H9 (cell line): ENCODE results near the gene RDH13. TPM values are rescaled to one million over a fixed set of nuclear protein-coding genes. Genes with fewer than 3 reads are reported as not detected.
"Not testable (repeated sequence)": the region's sequence is repeated elsewhere in the genome, so short reads cannot be mapped to it uniquely, and the experiment has no call there.

ENCODE experiments used
- DNase-seq: peaks from one replicate; pipeline ENCODE4 v3.0.0-alpha.2; 2017
- H2AFZ ChIP-seq: one replicate; pipeline ENCODE4 v1.6.1; 2013; ENCODE audit warnings: mild to moderate bottlenecking, low read length, control low read depth, moderate library complexity
- H2AK5ac ChIP-seq: 2 replicates; pipeline ENCODE4 v1.6.1; 2013; ENCODE audit warnings: low read length, control low read depth, mixed read lengths; ENCODE audit not compliant: insufficient read length
- H2BK120ac ChIP-seq: one replicate; pipeline ENCODE4 v1.6.1; 2013; ENCODE audit warnings: low read depth, mild to moderate bottlenecking, low read length, control low read depth, inconsistent platforms; ENCODE audit not compliant: poor library complexity, severe bottlenecking
- H2BK12ac ChIP-seq: 2 replicates; pipeline ENCODE4 v1.6.1; 2013; ENCODE audit warnings: low read length, control low read depth, mixed read lengths, low read depth; ENCODE audit not compliant: insufficient read length
- H2BK15ac ChIP-seq: 2 replicates; pipeline ENCODE4 v1.6.1; 2013; ENCODE audit warnings: low read depth, low read length, control low read depth
- H2BK20ac ChIP-seq: one replicate; pipeline ENCODE4 v1.6.1; 2013; ENCODE audit warnings: low read depth, mild to moderate bottlenecking, low read length, control low read depth, inconsistent platforms; ENCODE audit not compliant: poor library complexity, severe bottlenecking
- H2BK5ac ChIP-seq: 2 replicates; pipeline ENCODE4 v1.6.1; 2013; ENCODE audit warnings: low read length, control low read depth, mixed read lengths; ENCODE audit not compliant: insufficient read length
- H3K14ac ChIP-seq: 2 replicates; pipeline ENCODE4 v1.6.1; 2013; ENCODE audit warnings: low read length, control low read depth; ENCODE audit not compliant: insufficient read depth
- H3K18ac ChIP-seq: 2 replicates; pipeline ENCODE4 v1.6.1; 2013; ENCODE audit warnings: low read depth, mild to moderate bottlenecking, mixed read lengths, low read length, control low read depth; ENCODE audit not compliant: insufficient read length
- H3K23ac ChIP-seq: 2 replicates; pipeline ENCODE4 v1.6.1; 2013; ENCODE audit warnings: low read length, control low read depth, mixed read lengths, low read depth; ENCODE audit not compliant: insufficient read length
- H3K23me2 ChIP-seq: 2 replicates; pipeline ENCODE4 v1.6.1; 2013; ENCODE audit warnings: low read depth, mild to moderate bottlenecking, mixed read lengths, low read length, control low read depth; ENCODE audit not compliant: insufficient read length, poor library complexity, severe bottlenecking
- H3K27ac ChIP-seq: 2 replicates; pipeline ENCODE4 v1.5.1; 2013; ENCODE audit warnings: low read length, control low read depth, mixed read lengths, low read depth; ENCODE audit not compliant: insufficient read length
- H3K27me3 ChIP-seq: 2 replicates; pipeline ENCODE4 v1.6.1; 2013; ENCODE audit warnings: low read length, control low read depth, inconsistent platforms; ENCODE audit not compliant: insufficient read depth
- H3K4ac ChIP-seq: 2 replicates; pipeline ENCODE4 v1.6.1; 2013; ENCODE audit warnings: low read depth, mild to moderate bottlenecking, control low read depth, inconsistent platforms, low read length, moderate library complexity
- H3K4me1 ChIP-seq: 2 replicates; pipeline ENCODE4 v1.6.1; 2013; ENCODE audit warnings: low read length, control low read depth, inconsistent platforms; ENCODE audit not compliant: insufficient read depth
- H3K4me2 ChIP-seq: 2 replicates; pipeline ENCODE4 v1.6.1; 2013; ENCODE audit warnings: low read length, control low read depth, mixed read lengths; ENCODE audit not compliant: insufficient read length, insufficient read depth
- H3K56ac ChIP-seq: 2 replicates; pipeline ENCODE4 v1.6.1; 2013; ENCODE audit warnings: low read depth, mild to moderate bottlenecking, mixed read lengths, low read length, control low read depth; ENCODE audit not compliant: insufficient read length
- H3K79me1 ChIP-seq: 2 replicates; pipeline ENCODE4 v1.6.1; 2013; ENCODE audit warnings: low read depth, mild to moderate bottlenecking, moderate library complexity, low read length, control low read depth, inconsistent platforms; ENCODE audit not compliant: insufficient read depth, poor library complexity, severe bottlenecking
- H3K79me2 ChIP-seq: 2 replicates; pipeline ENCODE4 v1.6.1; 2013; ENCODE audit warnings: low read length, control low read depth, inconsistent platforms; ENCODE audit not compliant: insufficient read depth
- H3K9ac ChIP-seq: 2 replicates; pipeline ENCODE4 v1.6.1; 2013; ENCODE audit warnings: low read length, control low read depth, mixed read lengths; ENCODE audit not compliant: insufficient read length; ENCODE audit errors: extremely low read depth
- H3K9me3 ChIP-seq: one replicate; pipeline ENCODE4 v1.6.1; 2013; ENCODE audit warnings: low read depth, low read length, inconsistent platforms; ENCODE audit not compliant: control insufficient read depth
- H3T11ph ChIP-seq: one replicate; pipeline ENCODE4 v1.6.1; 2013; ENCODE audit warnings: mild to moderate bottlenecking, low read length, control low read depth, inconsistent platforms
- H4K20me1 ChIP-seq: one replicate; pipeline ENCODE4 v1.6.1; 2013; ENCODE audit not compliant: control insufficient read depth, insufficient read length, insufficient read depth
- H4K5ac ChIP-seq: 2 replicates; pipeline ENCODE4 v1.6.1; 2013; ENCODE audit warnings: low read depth, mild to moderate bottlenecking, mixed read lengths, low read length, control low read depth; ENCODE audit not compliant: insufficient read length
- H4K8ac ChIP-seq: replicated peaks from 2 replicates; pipeline ENCODE4 v1.6.1; 2013; ENCODE audit warnings: low read length, control low read depth, mixed read lengths, low read depth; ENCODE audit not compliant: insufficient read length
- H4K91ac ChIP-seq: 2 replicates; pipeline ENCODE4 v1.6.1; 2013; ENCODE audit warnings: low read depth, mild to moderate bottlenecking, moderate library complexity, mixed read lengths, low read length, control low read depth; ENCODE audit not compliant: insufficient read length
- H3K27ac Mint-ChIP-seq, 3 experiments: 2 replicates in 2 of 3; 3 replicates in 1 of 3; pipeline ENCODE4 v1.8.0; 2020 to 2021; ENCODE audit warnings: mixed read lengths in 3 of 3, mild to moderate bottlenecking in 1 of 3, moderate library complexity in 1 of 3
- H3K27me3 Mint-ChIP-seq: 2 replicates; pipeline ENCODE4 v1.8.0; 2021; ENCODE audit warnings: low read depth, mild to moderate bottlenecking, moderate library complexity, mixed read lengths
- H3K36me3 Mint-ChIP-seq, 3 experiments: 2 replicates in 2 of 3; 3 replicates in 1 of 3; pipeline ENCODE4 v1.8.0; 2020 to 2021; ENCODE audit warnings: low read depth in 3 of 3, mixed read lengths in 3 of 3; ENCODE audit not compliant: insufficient read depth in 1 of 3
- H3K4me1 Mint-ChIP-seq, 2 experiments: 2 replicates each; pipeline ENCODE4 v1.8.0; 2020; ENCODE audit warnings: mixed read lengths in 2 of 2
- H3K4me3 Mint-ChIP-seq, 2 experiments: 2 replicates in 1 of 2; 3 replicates in 1 of 2; pipeline ENCODE4 v1.8.0; 2020 to 2021; ENCODE audit warnings: mild to moderate bottlenecking in 2 of 2, mixed read lengths in 2 of 2, moderate library complexity in 1 of 2
- H3K9me3 Mint-ChIP-seq, 2 experiments: 2 replicates in 1 of 2; 3 replicates in 1 of 2; pipeline ENCODE4 v1.8.0; 2020; ENCODE audit warnings: mild to moderate bottlenecking in 2 of 2, mixed read lengths in 2 of 2, moderate library complexity in 1 of 2
- WGBS: extraction: QIAGEN DNeasy Blood & Tissue Kit; methylation state at CpG from one replicate; pipeline ENCODE4 v1.1.7; 2013; ENCODE audit warnings: missing lambda C conversion rate, low lambda C conversion rate, mixed read lengths; ENCODE audit not compliant: insufficient read length; ENCODE audit errors: extremely low coverage; 5-methylcytosine and 5-hydroxymethylcytosine counted together
- total RNA-seq: library from RNA; stranded (reverse); gene quantifications from 2 replicates; pipeline ENCODE4 v1.2.1, GENCODE V29; 2021

RDH13 gene
- total RNA-seq, 1 experiment from 2014 or later, result 21.5 TPM

- not testable (repeated sequence) for H4K5ac ChIP-seq, H3K79me1 ChIP-seq, H2BK5ac ChIP-seq, H3K27ac ChIP-seq, H3K23ac ChIP-seq, H3K27me3 ChIP-seq, H4K20me1 ChIP-seq, H2AFZ ChIP-seq, H3K9me3 ChIP-seq, H2BK15ac ChIP-seq, H3K18ac ChIP-seq, H3K23me2 ChIP-seq, H3K4ac ChIP-seq, H2BK20ac ChIP-seq, H3K9ac ChIP-seq, H3K56ac ChIP-seq, H4K8ac ChIP-seq, H3K4me1 ChIP-seq, H2BK12ac ChIP-seq, H2BK120ac ChIP-seq, DNase-seq, H3T11ph ChIP-seq, H4K91ac ChIP-seq, H2AK5ac ChIP-seq, H3K14ac ChIP-seq
- Mint-ChIP-seq H3K4me3 (peak overlapping the region; percentile 77 to 87; a peak in 4 of 5 replicates), H3K36me3 (peaks cover 7 to 34% (median 16%) of the 10 kb centered on the region in 3 experiments; a peak in 6 of 7 replicates), H3K27me3 (peaks cover 23% of the 10 kb centered on the region), H3K4me1 (peaks cover 24 to 60% of the 10 kb centered on the region in 2 experiments), H3K27ac (peak overlapping the region in 2 of 3 experiments; percentile 7 to 71; a peak in 4 of 7 replicates), H3K9me3 (peaks cover 17 to 90% of the 10 kb centered on the region in 2 experiments)
- WGBS, result no CpG with 5 or more reads among the region's 7 CpGs
- Histone ChIP-seq H3K4me2 (peak overlapping the region; percentile 68), H3K79me2 (peaks cover 13% of the 10 kb centered on the region; the same call in 1 of the 2 replicates)
These were observed 54.2 kb downstream of the RDH13 start for GRCh38 chr19:55008781-55009180.

- Mint-ChIP-seq H3K36me3 (peaks cover 11 to 37% (median 21%) of the 10 kb centered on the region in 3 experiments; a peak in 6 of 7 replicates), H3K4me3 (peak overlapping the region; percentile 77 to 87)
These were observed 54.8 kb downstream of the RDH13 start for GRCh38 chr19:55008189-55008588.

More at GRCh38 chr19:55008189-55008588, 54.8 kb downstream of the RDH13 start:
- H3K9me3 ChIP-seq, H3K9ac ChIP-seq, H2BK20ac ChIP-seq, H2BK5ac ChIP-seq, H3T11ph ChIP-seq, H3K56ac ChIP-seq, H2BK12ac ChIP-seq, H2BK120ac ChIP-seq, H2AFZ ChIP-seq, H3K4me1 ChIP-seq, H3K27me3 ChIP-seq, H4K8ac ChIP-seq, H3K23me2 ChIP-seq, H2BK15ac ChIP-seq, H4K5ac ChIP-seq, H3K4ac ChIP-seq, H3K79me1 ChIP-seq, DNase-seq, H4K91ac ChIP-seq, H3K27ac ChIP-seq, H3K14ac ChIP-seq, H4K20me1 ChIP-seq, H3K23ac ChIP-seq, H3K18ac ChIP-seq, H2AK5ac ChIP-seq: not testable (repeated sequence)
- no CpG with 5 or more reads among the region's 5 CpGs for WGBS
- Histone ChIP-seq H3K4me2 (peak overlapping the region; percentile 64), H3K79me2 (peaks cover 11% of the 10 kb centered on the region; the same call in 1 of the 2 replicates)
- Mint-ChIP-seq H3K27me3 (peaks cover 29% of the 10 kb centered on the region), H3K9me3 (peaks cover 17 to 90% of the 10 kb centered on the region in 2 experiments), H3K4me1 (peaks cover 24 to 54% of the 10 kb centered on the region in 2 experiments), H3K27ac (peak overlapping the region in 2 of 3 experiments; percentile 28 to 71; a peak in 3 of 7 replicates)
